Measurements from ENCODE around the gene UTF1.

Gene UTF1

GRCh38 chr10:133257489-133258065 lies 27.6 kb downstream of the UTF1 start:
- peak; percentile 72 for TF ChIP-seq CTCF (IDR thresholded peaks at IDR 0.05)

- no peak for TF ChIP-seq CTCF (IDR thresholded peaks at IDR 0.05)
These were observed 28.2 kb downstream of the UTF1 start for GRCh38 chr10:133258066-133258817.

- no peak for TF ChIP-seq CTCF (IDR thresholded peaks at IDR 0.05)
These were observed 29.0 kb downstream of the UTF1 start for GRCh38 chr10:133258818-133259601.

GRCh38 chr10:133259602-133259989 lies 29.6 kb downstream of the UTF1 start:
- no peak for TF ChIP-seq CTCF (IDR thresholded peaks at IDR 0.05)

GRCh38 chr10:133260895-133261725 lies 31.1 kb downstream of the UTF1 start:
- TF ChIP-seq CTCF (IDR thresholded peaks at IDR 0.05) = no peak

- TF ChIP-seq CTCF (IDR thresholded peaks at IDR 0.05) = no peak
These were observed 31.8 kb downstream of the UTF1 start for GRCh38 chr10:133261726-133262325.

GRCh38 chr10:133262696-133263095 lies 32.7 kb downstream of the UTF1 start:
- TF ChIP-seq CTCF (IDR thresholded peaks at IDR 0.05) = no peak
